Peyer's patch (tissue), 4 donors: ENCODE results near the gene IGIP. TPM values are rescaled to one million over a fixed set of nuclear protein-coding genes. Genes with fewer than 3 reads are reported as not detected.

ENCODE experiments used
- DNase-seq, 3 donors: peaks; one replicate each; pipeline ENCODE4 v3.0.0-alpha.2; 2017 to 2019
- H3K27ac ChIP-seq, 4 donors: fragments of 200-600 bp; sonication (generic); one replicate each; pipeline ENCODE4 v1.5.1; 2016 to 2019
- H3K27me3 ChIP-seq, 2 donors: fragments of 200-600 bp; sonication (generic); one replicate each; pipeline ENCODE4 v1.5.1; 2019
- H3K36me3 ChIP-seq, 3 donors: fragments of 200-600 bp; sonication (generic); one replicate each; pipeline ENCODE4 v1.5.1; 2016 to 2019
- H3K4me1 ChIP-seq, 4 donors: fragments of 200-600 bp; sonication (generic); one replicate each; pipeline ENCODE4 v1.5.1; 2016 to 2019
- H3K4me3 ChIP-seq, 4 donors: fragments of 200-600 bp; sonication (generic); 1 replicate in 3 of 4; 2 replicates in 1 of 4; pipeline ENCODE4 v1.5.1; 2016 to 2019; ENCODE audit warnings: mild to moderate bottlenecking in 1 of 4
- H3K9me3 ChIP-seq, 4 donors: fragments of 200-600 bp; sonication (generic); one replicate each; pipeline ENCODE4 v1.5.1; 2016 to 2019; ENCODE audit warnings: mild to moderate bottlenecking in 1 of 4
- POLR2A ChIP-seq, 2 donors: fragments of 450-650 bp; IDR thresholded peaks; one replicate each; pipeline ENCODE4 v1.5.1; 2017; ENCODE audit warnings: antibody characterized with exemption in 2 of 2, mild to moderate bottlenecking in 2 of 2, moderate library complexity in 2 of 2
- total RNA-seq, 4 donors: library from RNA; depleted of rRNA; stranded (reverse); fragments of >200 nt; gene quantifications; one replicate each; pipeline ENCODE4 v1.1.0, GENCODE V29; 2016
- TF ChIP-seq, protein P1 (sequence below), 6 experiments: fragments of 450-650 bp in 4 of 6; fragments of 200-600 bp in 2 of 6; sonication (generic) in 1 of 6; IDR thresholded peaks; one replicate each; pipeline ENCODE4 v1.5.1; 2017 to 2019; ENCODE audit warnings: antibody characterized with exemption in 6 of 6, mild to moderate bottlenecking in 3 of 6, moderate library complexity in 1 of 6

Gene IGIP
- total RNA-seq, 4 donors from 2014 or later, result 10.2 to 16.5 (median 12.4) TPM

DNA sequence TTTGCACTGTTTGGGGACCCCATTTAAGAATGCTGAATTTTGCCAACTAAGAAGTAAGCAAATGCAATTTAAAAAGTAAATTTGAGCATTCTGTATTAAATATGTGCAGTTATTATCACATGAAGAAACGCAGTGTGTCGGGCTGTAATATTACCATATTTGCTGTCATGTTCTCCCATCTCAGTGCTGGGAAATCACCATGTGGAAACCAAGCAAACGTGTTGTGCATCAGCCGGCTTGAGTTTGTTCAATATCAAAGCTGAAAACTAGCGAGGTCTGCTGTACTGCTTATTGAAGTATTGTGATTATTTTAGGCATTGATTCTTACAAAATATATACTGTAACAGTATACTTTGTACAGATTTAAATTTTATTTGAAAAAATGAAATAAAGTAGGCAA lies 2.6 kb downstream of the IGIP start:
- Histone ChIP-seq H3K4me1 (peaks cover 0 to 4% (median 0%) of the 10 kb centered on the region in 4 donors), H3K4me3 (no peak overlapping the region), H3K27ac (no peak overlapping the region), H3K27me3 (no peaks in the 10 kb centered on the region), H3K9me3 (no peaks in the 10 kb centered on the region), H3K36me3 (no peaks in the 10 kb centered on the region)
- DNase-seq, result no peak
- TF ChIP-seq POLR2A (IDR thresholded peaks at IDR 0.05), result no peak
- TF ChIP-seq, protein P1, sequence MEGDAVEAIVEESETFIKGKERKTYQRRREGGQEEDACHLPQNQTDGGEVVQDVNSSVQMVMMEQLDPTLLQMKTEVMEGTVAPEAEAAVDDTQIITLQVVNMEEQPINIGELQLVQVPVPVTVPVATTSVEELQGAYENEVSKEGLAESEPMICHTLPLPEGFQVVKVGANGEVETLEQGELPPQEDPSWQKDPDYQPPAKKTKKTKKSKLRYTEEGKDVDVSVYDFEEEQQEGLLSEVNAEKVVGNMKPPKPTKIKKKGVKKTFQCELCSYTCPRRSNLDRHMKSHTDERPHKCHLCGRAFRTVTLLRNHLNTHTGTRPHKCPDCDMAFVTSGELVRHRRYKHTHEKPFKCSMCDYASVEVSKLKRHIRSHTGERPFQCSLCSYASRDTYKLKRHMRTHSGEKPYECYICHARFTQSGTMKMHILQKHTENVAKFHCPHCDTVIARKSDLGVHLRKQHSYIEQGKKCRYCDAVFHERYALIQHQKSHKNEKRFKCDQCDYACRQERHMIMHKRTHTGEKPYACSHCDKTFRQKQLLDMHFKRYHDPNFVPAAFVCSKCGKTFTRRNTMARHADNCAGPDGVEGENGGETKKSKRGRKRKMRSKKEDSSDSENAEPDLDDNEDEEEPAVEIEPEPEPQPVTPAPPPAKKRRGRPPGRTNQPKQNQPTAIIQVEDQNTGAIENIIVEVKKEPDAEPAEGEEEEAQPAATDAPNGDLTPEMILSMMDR (IDR thresholded peaks at IDR 0.05), result no peak

DNA sequence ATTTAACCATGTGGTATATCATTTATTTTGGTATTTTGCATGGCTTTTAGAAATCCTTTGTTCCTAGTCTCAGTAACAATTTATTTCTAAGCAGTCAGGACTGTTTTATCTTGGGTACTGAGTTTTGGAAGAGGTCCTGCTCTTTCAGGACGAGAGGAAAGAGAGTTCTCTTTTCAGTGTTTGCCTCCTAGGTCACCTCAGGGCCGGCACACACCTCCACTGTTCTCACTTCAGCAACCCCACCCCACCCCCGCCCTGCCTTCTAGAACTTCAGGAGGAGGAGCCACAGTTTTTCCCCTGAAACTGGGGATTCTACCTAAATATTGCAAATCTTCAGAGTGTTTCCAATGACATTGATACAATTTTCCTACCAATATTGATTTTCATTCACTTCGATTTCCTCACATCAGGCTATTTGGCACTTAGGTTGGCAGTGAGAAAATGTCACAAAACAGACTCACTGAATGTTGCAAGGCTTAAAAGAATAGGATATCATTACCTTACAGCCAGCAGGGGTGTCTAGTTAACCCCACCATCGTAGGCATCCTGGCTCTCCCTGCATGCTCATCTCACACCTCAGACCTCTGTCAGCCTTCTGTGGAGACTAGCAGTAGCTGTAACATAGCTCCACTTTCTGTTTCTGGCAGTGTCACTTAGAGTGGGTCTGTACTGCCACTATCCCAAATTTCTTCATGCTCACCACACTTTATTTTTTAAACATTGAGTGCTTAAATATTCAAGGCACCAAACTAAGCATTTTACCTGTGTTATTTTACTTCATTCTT lies 5.4 kb downstream of the IGIP start:
- H3K4me1 ChIP-seq, result peaks cover 0 to 4% (median 0%) of the 10 kb centered on the region in 4 donors
- no peak overlapping the region for H3K4me3 ChIP-seq
- no peak for DNase-seq
- no peaks in the 10 kb centered on the region for H3K36me3 ChIP-seq
- TF ChIP-seq POLR2A (IDR thresholded peaks at IDR 0.05), result no peak
- TF ChIP-seq, protein P1 (IDR thresholded peaks at IDR 0.05), result no peak
- no peaks in the 10 kb centered on the region for H3K27me3 ChIP-seq
- H3K27ac ChIP-seq, result no peak overlapping the region
- no peaks in the 10 kb centered on the region for H3K9me3 ChIP-seq

DNA sequence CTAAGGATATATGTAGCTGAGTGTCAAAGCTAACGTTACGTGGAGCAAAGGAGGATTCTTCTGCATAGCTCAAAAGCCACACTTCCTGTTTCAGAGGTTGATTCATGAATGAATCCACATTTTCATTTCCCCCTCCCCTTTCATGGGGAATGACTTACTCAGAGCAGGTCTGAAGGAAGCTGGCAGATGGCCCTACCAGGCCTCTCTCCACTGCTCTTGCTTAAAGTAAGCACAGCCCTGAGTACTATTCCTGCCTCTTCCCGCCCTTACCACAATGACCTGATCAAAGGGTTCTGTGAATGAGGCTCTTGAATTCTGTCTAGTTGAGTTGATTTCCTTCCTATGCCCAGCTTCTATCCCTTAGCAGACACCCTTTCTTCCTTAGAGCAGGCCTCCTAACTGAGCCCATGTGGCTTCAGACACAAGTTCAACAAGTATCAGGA lies 6.3 kb downstream of the IGIP start:
- no peaks in the 10 kb centered on the region for H3K27me3 ChIP-seq
- H3K4me3 ChIP-seq, result no peak overlapping the region
- no peaks in the 10 kb centered on the region for H3K9me3 ChIP-seq
- no peak for TF ChIP-seq POLR2A (IDR thresholded peaks at IDR 0.05)
- TF ChIP-seq, protein P1 (IDR thresholded peaks at IDR 0.05), result no peak
- H3K27ac ChIP-seq, result no peak overlapping the region
- DNase-seq, result no peak
- peaks cover 0 to 1% (median 0%) of the 10 kb centered on the region in 4 donors for H3K4me1 ChIP-seq
- no peaks in the 10 kb centered on the region for H3K36me3 ChIP-seq

DNA sequence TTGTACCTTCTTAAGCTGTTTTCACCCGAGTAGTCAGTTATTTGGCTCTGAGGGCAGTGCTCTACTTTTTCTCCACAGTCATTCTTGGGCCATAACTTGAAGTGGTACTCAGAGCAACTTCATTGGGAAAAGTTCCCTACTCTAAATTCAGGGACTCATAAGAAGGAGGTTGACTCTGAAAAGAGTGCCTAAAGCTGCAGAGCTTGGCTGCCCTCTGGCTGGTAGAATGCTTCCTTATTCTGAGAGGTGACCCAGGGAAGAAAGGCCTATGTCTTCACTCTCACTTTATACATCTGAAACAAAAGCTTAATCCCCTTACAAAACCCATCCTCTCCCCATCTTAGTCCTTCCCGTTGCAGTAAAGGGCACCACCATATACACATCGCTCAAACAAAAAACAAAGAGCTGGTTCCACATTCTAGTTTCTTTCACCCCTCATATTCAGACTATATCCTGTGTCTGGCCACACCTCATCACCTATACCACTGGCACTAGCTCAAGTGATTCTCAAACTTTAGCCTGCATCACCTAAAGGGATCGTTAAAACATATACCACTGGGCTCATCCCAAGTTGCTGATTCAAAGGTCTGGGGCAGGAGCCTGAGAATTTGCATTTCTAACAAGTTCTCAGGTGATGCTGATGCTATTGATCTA lies 7.9 kb downstream of the IGIP start:
- Histone ChIP-seq H3K27me3 (no peaks in the 10 kb centered on the region), H3K4me3 (no peak overlapping the region), H3K36me3 (no peaks in the 10 kb centered on the region), H3K4me1 (no peaks in the 10 kb centered on the region), H3K9me3 (no peaks in the 10 kb centered on the region), H3K27ac (no peak overlapping the region)
- no peak for TF ChIP-seq POLR2A (IDR thresholded peaks at IDR 0.05)
- TF ChIP-seq, protein P1 (IDR thresholded peaks at IDR 0.05), result no peak
- no peak for DNase-seq

DNA sequence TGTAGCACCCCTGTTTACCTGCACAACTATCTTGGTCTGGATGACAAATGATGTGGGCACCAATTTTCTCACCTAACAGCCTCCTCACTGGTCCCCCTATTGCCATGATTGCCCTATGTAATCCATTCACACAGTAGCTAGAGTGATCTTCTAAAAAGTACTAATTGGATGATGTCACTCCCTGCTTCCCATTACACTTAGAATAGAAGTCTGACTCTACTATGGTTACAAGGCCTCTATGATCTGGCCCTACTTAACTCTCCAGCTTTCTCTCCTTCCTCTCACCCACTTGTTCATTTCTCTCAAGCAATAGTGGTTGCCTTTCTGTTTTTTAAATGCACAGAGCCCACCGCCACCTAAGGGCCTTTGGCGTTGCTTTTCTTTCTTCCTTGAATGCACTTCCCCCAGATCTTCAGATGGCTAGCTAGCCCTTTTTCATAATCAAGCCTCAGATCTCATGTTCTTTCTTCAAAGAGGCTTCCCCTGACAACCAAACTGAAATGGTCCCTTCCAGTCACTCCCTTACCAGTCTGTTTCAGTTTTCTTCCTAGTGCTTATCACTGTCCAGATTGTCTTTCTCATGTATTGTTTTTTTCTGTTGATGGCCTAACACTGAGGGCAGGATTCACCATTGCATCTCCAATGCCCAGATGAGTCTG lies 8.7 kb downstream of the IGIP start:
- Histone ChIP-seq H3K36me3 (no peaks in the 10 kb centered on the region), H3K9me3 (no peaks in the 10 kb centered on the region), H3K27ac (no peak overlapping the region), H3K4me1 (no peaks in the 10 kb centered on the region), H3K27me3 (no peaks in the 10 kb centered on the region), H3K4me3 (no peak overlapping the region)
- TF ChIP-seq, protein P1 (IDR thresholded peaks at IDR 0.05), result no peak
- no peak for TF ChIP-seq POLR2A (IDR thresholded peaks at IDR 0.05)
- no peak for DNase-seq
